NK-92 (cell line): ENCODE data around the gene DIO1.
"Not testable (repeated sequence)": the region's sequence is repeated elsewhere in the genome, so short reads cannot be mapped to it uniquely, and the experiment has no call there.

ENCODE experiments used
- DNase-seq: peaks from one replicate; lab custom pipeline; 2025; ENCODE audit not compliant: unreplicated experiment; lab: John Stamatoyannopoulos, UW

DIO1 gene

GRCh38 chr1:53893999-53894636 is at the start of gene DIO1:
TSS of gene DIO1 (plus strand) at chr1:53894187. CDS start at chr1:53894211, 24 bp downstream.
- no peak for DNase-seq

DNA sequence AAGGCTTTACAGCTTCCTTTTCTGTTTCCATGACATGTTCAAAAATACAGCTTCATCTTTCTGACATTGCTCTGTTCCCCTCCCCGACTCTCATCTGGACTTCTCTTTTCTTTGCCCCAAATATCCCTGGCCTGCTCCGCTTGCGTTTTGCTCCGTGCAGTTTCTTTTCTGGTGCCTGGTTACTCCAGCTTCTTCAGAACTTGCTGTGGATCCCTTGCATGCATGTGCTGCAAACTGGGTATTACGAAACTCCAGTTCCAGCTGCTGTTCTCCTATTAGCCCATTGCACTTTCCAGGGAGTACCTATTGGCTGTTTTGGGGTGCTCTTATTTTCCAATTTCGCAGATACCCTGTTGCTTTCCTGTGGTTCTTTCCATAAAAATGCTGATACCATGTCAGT is 46.0 kb upstream of the DIO1 start:
- DNase-seq: no peak

DNA sequence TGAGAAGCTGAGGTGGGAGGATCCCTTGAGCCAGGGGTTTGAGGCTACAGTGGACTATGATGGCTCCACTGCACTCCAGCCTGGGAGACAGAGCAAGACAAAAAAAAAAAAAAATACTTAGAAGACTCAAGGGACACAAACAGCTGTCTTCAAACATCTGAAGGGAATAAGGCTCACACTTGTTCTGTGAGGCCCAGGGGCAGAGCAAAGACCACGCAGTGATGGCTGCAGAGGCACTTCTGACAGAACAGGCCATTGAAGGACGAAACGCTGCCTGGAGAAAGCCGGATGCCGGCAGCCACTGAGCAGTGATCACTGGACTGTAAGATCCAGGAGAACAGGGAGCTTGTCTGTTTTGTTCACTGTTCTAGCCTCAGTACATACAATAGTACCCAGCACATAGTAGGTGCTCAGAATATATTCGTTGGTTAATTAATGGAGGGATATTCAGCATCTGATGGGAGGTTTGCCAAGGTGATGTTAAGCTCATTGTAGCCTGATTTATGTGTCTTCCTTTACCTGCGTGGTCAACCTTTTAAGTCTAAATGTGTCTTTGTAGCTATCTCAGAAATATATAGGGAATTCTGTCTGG is 43.8 kb upstream of the DIO1 start:
- no peak for DNase-seq

DNA sequence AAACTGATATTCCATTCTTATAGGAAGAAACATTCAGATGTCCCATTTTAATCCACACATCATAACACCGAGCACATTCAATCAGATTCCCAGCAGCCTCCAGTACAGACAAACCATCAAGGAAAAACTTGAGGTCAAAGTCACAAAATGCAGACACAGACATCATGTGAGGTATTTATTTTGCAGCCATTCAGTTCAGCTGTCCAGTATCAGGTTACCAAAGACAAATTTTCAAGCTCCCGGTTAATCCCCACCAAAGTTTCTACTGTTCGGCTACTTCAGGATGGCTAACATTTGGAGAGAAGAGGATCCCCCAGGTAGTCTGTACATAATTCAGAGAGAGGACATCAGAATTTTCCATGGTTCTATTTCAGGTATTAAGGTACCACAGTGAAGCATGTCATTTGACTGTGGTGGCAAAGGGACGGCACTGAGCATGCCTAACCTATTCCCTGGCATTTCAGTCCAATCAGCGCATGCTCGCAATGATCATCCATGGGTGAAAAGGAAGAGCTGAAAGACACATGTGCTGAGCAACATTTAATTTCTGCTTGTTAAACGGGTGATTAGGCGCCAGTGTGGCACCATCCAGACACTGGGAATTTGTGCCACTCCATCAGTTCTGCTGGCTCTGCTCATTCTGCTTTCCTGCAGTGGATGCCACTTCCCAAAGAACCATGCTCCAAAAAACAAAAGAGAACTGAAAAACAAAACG is 42.3 kb upstream of the DIO1 start:
- DNase-seq: no peak

- DNase-seq: no peak
Observed at GRCh38 chr1:53860967-53861411, 33.0 kb upstream of the DIO1 start.

DNA sequence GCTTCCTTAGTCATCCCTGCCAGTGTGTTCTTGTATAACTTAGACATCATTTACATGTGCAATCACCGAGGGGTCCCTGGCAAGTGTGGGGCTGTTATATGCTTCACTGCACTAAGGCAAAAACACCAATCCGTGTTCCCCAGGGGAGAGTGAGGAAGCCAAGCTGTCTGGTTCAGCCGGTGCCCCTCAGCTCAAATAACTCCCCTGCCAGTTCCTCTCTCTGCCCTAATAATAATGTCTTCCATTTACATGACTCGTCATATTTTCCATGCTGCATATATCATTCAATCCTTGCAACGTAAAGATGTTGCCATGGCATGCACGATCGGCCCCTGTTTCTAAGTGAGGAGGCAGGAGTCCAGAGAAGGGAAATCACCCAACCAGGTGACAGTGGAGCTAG is 31.5 kb upstream of the DIO1 start:
- DNase-seq: no peak

GRCh38 chr1:53868565-53868964 is 25.4 kb upstream of the DIO1 start:
- no peak for DNase-seq

DNA sequence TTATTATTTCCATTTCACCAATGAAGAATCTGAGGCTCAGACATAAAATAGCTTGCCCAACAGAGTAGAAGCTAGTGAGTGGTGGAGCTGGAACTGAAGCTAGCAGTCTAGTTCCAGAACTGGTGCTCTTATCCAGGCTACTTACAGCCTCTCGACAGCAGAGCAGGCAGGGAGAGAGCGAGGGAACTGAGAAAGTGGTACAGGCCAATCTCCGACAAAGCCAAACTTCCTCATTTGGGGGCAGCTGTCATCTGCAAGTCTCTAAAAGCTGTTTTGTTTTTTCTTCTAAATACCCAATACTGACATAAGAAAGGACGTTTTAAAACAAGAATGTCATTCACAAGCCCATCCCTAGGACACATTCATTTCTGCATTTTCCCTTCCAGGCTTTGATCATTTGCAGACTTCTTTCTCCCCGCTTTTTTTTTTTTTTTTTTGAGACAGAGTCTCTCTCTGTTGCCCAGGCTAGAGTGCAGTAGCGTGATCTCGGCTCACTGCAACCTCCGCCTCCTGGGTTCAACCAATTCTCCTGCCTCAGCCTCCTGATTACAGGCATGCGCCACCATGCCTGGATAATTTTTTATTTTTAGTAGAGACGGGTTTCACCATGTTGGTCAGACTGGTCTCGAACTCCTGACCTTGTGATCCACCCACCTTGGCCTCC is 24.4 kb upstream of the DIO1 start:
- no peak for DNase-seq

GRCh38 chr1:53871221-53871620 is 22.8 kb upstream of the DIO1 start:
- DNase-seq: no peak

GRCh38 chr1:53871773-53872484 is 22.1 kb upstream of the DIO1 start:
- no peak for DNase-seq

DNA sequence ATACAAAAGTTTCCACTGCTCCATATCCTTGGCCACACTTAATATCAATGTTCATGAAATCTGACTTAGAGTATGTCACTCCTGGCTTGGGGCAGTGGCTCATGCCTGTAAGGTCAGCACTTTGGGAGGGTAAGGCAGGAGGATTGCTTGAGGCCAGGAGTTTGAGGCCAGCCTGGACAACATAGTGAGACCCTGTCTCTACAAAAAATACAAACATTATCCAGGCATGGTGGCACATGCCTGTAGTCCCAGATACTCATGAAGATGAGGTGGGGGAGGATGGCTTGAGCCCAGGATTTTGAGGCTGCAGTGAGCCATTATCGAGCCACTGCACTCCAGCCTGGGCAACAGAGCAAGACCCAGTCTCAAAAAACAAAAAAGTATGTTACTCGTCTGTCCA is 18.8 kb upstream of the DIO1 start:
- DNase-seq: not testable (repeated sequence)

DNA sequence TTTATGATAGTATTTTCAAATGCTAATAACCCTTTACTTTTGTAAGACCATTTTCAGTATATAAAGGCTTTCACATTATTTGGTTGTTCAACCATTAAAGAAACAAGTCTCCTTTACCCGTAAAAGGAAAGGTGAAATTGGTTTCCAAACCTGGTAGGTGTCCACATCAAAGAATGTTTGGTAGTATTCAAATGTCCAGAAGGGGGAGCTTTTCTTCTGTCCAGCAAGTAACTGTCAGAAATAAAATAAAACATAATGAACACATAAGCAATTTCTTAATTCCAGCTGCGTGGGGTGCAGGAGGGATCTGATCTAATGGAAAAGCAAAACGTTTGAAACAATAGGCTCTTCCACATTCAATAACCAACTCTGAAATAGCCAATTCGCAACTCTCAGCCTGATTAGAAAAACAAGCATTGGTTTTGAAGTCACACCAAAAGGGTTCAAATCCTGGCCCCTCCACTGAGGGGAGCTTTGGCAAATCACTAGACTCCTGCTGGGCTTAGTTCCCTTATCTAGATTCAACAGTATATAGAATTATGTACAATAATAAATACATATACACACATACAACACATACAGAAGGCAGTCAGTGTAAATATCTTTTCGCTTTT is 15.4 kb upstream of the DIO1 start:
- DNase-seq: no peak

DNA sequence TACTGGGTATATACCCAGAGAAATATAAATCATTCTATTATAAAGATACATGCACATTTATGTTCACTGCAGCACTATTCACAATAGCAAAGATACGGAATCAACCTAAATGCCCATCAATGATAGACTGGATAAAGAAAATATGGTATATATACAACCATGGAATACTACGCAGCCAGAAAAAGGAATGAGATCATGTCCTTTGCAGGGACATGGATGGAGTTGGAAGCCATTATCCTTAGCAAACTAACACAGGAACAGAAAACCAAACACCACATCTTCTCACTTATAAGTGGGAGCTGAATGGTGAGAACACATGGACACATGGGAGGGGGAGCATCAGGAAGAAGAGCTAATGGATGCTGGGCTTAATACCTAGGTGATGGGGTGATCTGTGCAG is 12.1 kb upstream of the DIO1 start:
- not testable (repeated sequence) for DNase-seq

DNA sequence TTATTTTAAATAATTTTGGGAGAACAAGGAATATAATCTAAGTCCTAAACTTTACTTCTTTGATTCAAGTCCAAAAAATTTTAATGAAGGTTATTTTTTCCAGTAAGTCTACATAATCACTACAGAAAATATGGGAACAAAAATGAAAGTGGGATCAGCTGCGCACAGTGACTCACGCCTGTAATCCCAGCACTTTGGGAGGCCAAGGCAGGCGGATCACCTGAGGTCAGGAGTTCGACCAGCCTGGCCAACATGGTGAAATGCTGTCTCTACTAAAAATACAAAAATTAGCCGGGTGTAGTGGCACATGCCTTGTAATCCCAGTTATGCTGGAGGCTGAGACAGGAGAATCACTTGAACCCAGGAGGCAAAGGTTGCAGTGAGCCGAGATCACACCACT is 10.4 kb upstream of the DIO1 start:
- not testable (repeated sequence) for DNase-seq

DNA sequence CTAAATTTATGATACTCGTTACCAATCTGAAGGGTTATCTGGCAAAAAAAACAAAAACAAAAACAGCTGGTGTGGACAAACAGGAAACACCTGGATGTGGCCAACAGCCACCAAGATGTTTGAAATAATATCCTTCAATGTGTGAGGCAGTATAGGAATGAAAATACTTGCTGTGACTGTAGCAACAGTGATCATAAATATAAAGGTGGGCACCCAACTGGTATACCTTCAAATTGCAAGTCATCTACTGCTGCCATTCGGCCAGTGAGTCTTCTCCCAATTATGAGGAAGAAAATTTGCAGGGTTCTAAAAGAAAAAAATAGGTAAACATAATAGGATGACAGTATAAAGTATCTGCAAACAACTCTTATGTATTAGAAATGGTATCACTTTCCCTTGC is 5.3 kb upstream of the DIO1 start:
- no peak for DNase-seq

GRCh38 chr1:53889304-53890298 is 4.4 kb upstream of the DIO1 start, which contains the start of gene YIPF1:
TSS of gene YIPF1 (minus strand) at chr1:53889797. CDS start at chr1:53888937, 860 bp downstream.
- DNase-seq: no peak

GRCh38 chr1:53890522-53890941 is 3.5 kb upstream of the DIO1 start:
- no peak for DNase-seq

DNA sequence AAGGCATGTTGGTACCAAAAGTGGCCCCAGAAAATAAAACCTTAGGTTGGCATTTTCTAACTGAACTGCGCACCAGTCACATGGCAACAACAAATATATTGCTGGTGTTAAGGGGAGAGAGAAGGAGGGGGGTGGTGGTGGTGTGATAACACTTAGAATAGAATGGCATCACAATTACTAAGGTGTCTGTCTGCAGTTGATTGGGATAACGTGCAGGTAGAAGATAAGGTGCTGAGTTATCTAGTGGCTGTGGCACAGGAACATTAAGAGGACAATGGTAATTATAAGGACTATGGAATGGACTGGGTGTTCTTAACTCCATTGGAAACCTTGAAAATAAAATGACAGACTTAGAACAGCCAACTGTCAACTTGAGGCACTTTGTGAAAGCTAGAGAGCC is 3.0 kb upstream of the DIO1 start:
- no peak for DNase-seq

DNA sequence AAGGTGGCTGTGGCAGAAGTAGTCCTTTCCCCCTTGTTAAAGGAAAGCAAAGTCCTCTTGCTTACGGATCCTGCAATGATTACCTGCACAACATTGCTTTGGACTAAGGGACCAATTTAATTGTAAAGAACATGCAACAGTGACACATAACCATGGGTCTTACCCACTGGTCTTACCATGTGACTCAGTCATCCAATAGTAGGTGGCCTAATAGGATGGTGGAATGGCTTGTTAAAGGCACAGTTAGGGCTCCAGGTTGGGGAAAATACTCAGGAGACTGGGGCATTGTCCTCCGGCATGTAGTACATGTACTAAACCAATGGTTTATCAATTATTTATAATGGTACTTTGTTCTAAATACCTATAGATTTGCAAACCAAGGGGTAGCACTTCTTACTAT is 2.3 kb upstream of the DIO1 start:
- DNase-seq: no peak
